BJ (cell line): ENCODE measurements around the gene PTPN9. TPM values are rescaled to one million over a fixed set of nuclear protein-coding genes. Genes with fewer than 3 reads are reported as not detected.
A peak's percentile ranks its signal among the peaks of the same experiment; 100 is the strongest.

Experiments
- CTCF ChIA-PET: fragments of 350-600 bp; formaldehyde crosslinking; extraction: SDS; loops from one replicate; lab custom pipeline; 2021; ENCODE audit warnings: antibody characterized with exemption, inconsistent platforms; lab: Yijun Ruan, JAX
- POLR2A ChIA-PET: fragments of 300-600 bp; sonication (Branson Sonifier 250); formaldehyde crosslinking; extraction: SDS; loops from one replicate; lab custom pipeline; 2021; ENCODE audit warnings: antibody characterized with exemption; lab: Charles Lee
- DNase-seq: peaks from one replicate; pipeline ENCODE4 v3.0.0-alpha.2; 2011; ENCODE audit warnings: low read depth
- H3K27me3 ChIP-seq: 2 replicates; pipeline ENCODE4 v1.6.0; 2011; ENCODE audit warnings: low read length; ENCODE audit not compliant: control insufficient read depth, insufficient read depth
- H3K36me3 ChIP-seq: 2 replicates; pipeline ENCODE4 v1.5.1; 2011; ENCODE audit warnings: low read length; ENCODE audit not compliant: control insufficient read depth, insufficient read depth
- H3K4me3 ChIP-seq: 2 replicates; pipeline ENCODE4 v1.5.1; 2011; ENCODE audit warnings: low read depth, mild to moderate bottlenecking, control low read depth, low read length
- CTCF ChIP-seq: IDR thresholded peaks from 2 replicates; pipeline ENCODE4 v1.5.1; 2011; ENCODE audit warnings: low read depth, mild to moderate bottlenecking, control low read depth, inconsistent platforms, low read length, moderate library complexity; ENCODE audit not compliant: insufficient read depth
- polyA plus RNA-seq: library from polyadenylated mRNA; depleted of rRNA; stranded (reverse); fragments of >200 nt; gene quantifications from 2 replicates; pipeline ENCODE4 v1.2.3, GENCODE V29; 2011

Gene PTPN9
- polyA plus RNA-seq, 1 experiment = 55.5 TPM

DNA sequence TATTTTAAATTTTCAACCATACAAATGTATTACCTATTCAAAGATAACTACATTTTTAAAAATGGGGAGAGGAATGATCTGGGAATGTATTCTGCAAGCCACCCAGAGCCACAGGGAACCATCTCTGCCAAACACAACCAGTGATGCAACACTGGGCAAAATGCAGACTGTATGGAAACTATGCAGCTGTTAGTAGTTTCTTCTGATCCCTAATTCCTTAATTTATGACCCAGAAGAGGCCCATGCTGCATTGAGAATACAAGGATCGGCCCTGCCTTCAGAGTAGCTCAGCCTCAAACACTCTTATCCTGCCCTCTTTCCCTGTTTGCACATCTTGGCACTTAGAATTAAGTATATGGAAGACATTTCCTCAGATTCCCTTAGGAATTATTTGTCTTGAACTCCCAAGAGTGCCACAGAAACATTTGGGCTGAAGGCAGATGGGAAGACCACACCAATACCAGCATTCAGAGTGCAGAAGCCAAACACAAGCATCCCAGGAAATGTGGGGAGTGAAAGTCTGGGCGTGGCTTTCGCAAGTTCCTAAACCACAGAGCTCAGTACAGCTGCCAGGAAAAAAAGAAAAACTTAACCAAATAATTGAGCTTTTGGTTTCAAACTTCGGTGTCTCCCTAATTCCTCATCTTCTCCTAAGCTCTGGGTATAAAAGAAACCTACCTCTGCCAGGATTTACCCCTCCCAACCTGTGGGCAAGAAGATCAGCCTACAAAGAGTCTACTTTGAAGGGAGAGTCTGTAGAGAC, 41.1 kb upstream of the PTPN9 start:
- TF ChIP-seq CTCF = no peak
- POLR2A ChIA-PET = interaction anchor here (0.6 to 1.3 kb wide), 2 partner anchors 27 to 166 kb away, joined by 3 to 8 read pairs; no protein-coding TSS in a partner anchor
- Histone ChIP-seq H3K4me3 (peak overlapping the region; percentile 30), H3K27me3 (no peaks in the 10 kb centered on the region), H3K36me3 (peaks cover 14% of the 10 kb centered on the region)
- DNase-seq = no peak
- CTCF ChIA-PET = interaction anchor here (0.6 to 2.9 kb wide), 15 partner anchors 18 to 255 kb away, joined by 3 to 14 read pairs (median 3); partner anchors contain the start of genes MAN2C1 and PTPN9

GRCh38 chr15:75616766-75617165, 37.7 kb upstream of the PTPN9 start:
- Histone ChIP-seq H3K27me3 (no peaks in the 10 kb centered on the region), H3K36me3 (peaks cover 18% of the 10 kb centered on the region), H3K4me3 (no peak overlapping the region)
- ChIA-PET CTCF (no interaction called here), POLR2A (no interaction called here)
- TF ChIP-seq CTCF = no peak
- no peak for DNase-seq

DNA sequence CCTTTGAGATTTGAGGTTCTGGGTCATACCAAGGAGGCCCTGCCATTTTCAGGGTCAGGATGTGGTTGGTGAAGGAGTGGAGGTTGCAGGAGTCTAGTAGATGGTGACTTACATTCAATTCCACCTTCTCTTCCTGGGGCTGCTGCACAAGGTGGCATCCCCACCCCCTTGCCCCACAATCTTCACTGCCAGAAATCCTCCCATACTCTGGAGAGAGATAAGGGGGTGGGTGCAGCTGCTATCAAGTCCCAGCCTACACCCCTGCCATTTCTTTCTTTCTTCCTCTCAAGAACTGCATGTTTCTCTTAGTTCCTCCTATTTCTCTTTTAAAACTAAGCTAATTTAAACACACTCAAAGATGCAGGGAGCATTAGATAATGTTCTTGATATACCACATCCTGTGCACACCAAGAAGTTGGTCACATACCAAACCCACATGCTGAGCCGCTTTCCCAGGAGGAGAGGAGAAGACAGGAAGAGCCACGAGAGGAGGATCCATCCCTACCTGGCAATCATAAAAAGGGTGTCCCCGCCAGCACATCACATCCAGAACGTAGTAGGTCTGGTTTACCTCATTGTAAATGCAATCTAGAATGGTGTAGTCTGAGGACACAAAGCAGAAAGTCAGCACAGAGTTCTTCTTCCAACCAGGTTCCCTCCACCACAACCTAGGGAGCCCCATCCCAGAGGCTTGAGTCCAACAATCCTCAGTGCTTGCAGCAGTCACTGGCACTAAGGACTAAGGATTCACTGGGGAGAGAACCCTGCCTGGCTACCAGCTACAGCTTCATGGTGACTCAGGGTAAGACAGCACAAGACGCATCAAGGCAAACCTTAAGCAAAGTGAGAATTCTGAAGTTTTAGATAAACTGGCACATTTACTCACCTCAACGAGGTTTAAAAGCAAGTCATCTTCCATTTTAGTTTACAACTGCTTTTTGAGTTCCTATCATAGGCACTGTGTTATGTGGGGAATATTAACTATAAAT, 27.9 kb upstream of the PTPN9 start:
- DNase-seq = no peak
- POLR2A ChIA-PET = no interaction called here
- CTCF ChIA-PET = interaction anchor here (1.0 to 1.3 kb wide), 2 partner anchors 9 to 10 kb away, joined by 3 to 6 read pairs; no protein-coding TSS in a partner anchor
- Histone ChIP-seq H3K4me3 (no peak overlapping the region), H3K36me3 (peaks cover 27% of the 10 kb centered on the region), H3K27me3 (no peaks in the 10 kb centered on the region)
- no peak for TF ChIP-seq CTCF

DNA sequence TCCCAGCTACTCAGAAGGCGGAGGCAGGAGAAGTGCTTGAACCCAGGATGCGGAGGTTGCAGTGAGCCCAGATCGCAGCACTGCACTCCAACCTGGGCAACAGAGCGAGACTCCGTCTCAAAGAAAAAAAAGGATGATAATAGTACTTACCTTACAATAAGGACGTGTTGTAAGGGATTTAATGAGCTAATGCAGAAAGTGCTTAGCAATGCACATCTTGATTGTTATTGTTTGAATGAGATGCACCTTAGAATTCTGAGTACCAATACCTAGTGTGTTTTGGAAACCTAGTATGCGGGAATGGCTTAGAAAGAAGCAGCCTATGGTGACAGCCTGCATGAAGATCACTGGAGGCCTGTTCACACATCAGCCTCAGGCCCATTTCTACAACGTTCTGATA, 26.9 kb upstream of the PTPN9 start:
- no peak overlapping the region for H3K4me3 ChIP-seq
- DNase-seq = no peak
- TF ChIP-seq CTCF = no peak
- H3K27me3 ChIP-seq = no peaks in the 10 kb centered on the region
- POLR2A ChIA-PET = no interaction called here
- CTCF ChIA-PET = interaction anchor here (1.0 kb wide), 1 partner anchor 9 kb away, joined by 6 read pairs; no protein-coding TSS in a partner anchor
- peaks cover 29% of the 10 kb centered on the region for H3K36me3 ChIP-seq

DNA sequence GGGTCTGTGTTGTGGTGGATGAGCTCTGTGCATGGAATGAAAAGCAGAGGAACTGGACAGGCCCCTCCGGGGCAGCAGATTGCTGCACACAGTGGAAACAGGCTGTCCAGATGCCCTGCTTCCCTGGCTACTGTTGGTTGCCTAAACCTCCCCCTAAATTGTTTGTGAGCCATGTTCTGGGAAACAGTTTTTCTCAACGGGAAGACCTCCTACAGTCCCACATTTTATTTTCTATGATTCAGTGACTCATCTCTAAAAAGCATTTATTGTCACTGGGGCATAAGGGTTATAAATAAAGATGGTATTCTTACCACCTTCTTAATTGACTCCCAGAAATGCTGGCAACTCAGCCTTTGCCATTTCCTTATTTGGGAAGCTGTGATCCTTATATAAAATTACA, 20.3 kb upstream of the PTPN9 start:
- ChIA-PET POLR2A (no interaction called here), CTCF (no interaction called here)
- H3K27me3 ChIP-seq = no peaks in the 10 kb centered on the region
- no peak for DNase-seq
- no peak overlapping the region for H3K4me3 ChIP-seq
- H3K36me3 ChIP-seq = peaks cover 21% of the 10 kb centered on the region
- TF ChIP-seq CTCF = no peak
